GM19452 (cell line): Measurements from ENCODE around the gene KIF13A.
"Not testable (repeated sequence)": the region's sequence is repeated elsewhere in the genome, so short reads cannot be mapped to it uniquely, and the experiment has no call there.

Experiments
- ATAC-seq: cut with Tn5 transposase; IDR thresholded peaks from one replicate; pipeline ENCODE4 v1.9.1; 2021; ENCODE audit not compliant: unreplicated experiment

KIF13A gene

GRCh38 chr6:17851720-17852161 is 135.7 kb downstream of the KIF13A start:
- ATAC-seq: no peak

GRCh38 chr6:17851001-17851719 is 136.3 kb downstream of the KIF13A start:
- ATAC-seq: no peak

GRCh38 chr6:17850281-17850680 is 137.2 kb downstream of the KIF13A start:
- no peak for ATAC-seq

- no peak for ATAC-seq
Observed at GRCh38 chr6:17847203-17847760, 140.2 kb downstream of the KIF13A start.

GRCh38 chr6:17846762-17847161 is 140.7 kb downstream of the KIF13A start:
- no peak for ATAC-seq

- no peak for ATAC-seq
Observed at GRCh38 chr6:17845598-17845997, 141.8 kb downstream of the KIF13A start.

GRCh38 chr6:17844967-17845366 is 142.5 kb downstream of the KIF13A start:
- not testable (repeated sequence) for ATAC-seq

GRCh38 chr6:17842934-17843821 is 144.3 kb downstream of the KIF13A start:
- ATAC-seq: no peak

- no peak for ATAC-seq
Observed at GRCh38 chr6:17842014-17842776, 145.2 kb downstream of the KIF13A start.

- no peak for ATAC-seq
Observed at GRCh38 chr6:17839513-17840223, 147.8 kb downstream of the KIF13A start.

GRCh38 chr6:17836293-17836692 is 151.1 kb downstream of the KIF13A start:
- no peak for ATAC-seq

GRCh38 chr6:17835784-17836183 is 151.7 kb downstream of the KIF13A start:
- no peak for ATAC-seq

GRCh38 chr6:17831135-17831534 is 156.3 kb downstream of the KIF13A start:
- ATAC-seq: no peak

- ATAC-seq: no peak
Observed at GRCh38 chr6:17829905-17830304, 157.5 kb downstream of the KIF13A start.

- ATAC-seq: no peak
Observed at GRCh38 chr6:17828149-17828548, 159.3 kb downstream of the KIF13A start.

- ATAC-seq: no peak
Observed at GRCh38 chr6:17826301-17826700, 161.1 kb downstream of the KIF13A start.

GRCh38 chr6:17820055-17820454 is 167.4 kb downstream of the KIF13A start:
- ATAC-seq: no peak

- ATAC-seq: no peak
Observed at GRCh38 chr6:17817763-17818162, 169.7 kb downstream of the KIF13A start.

GRCh38 chr6:17816921-17817611 is 170.4 kb downstream of the KIF13A start:
- ATAC-seq: no peak

- no peak for ATAC-seq
Observed at GRCh38 chr6:17813542-17813941, 173.9 kb downstream of the KIF13A start.
